Measurements from ENCODE around the gene LTBP3. TPM values are rescaled to one million over a fixed set of nuclear protein-coding genes. Genes with fewer than 3 reads are reported as not detected.

The LTBP3 gene
- total and polyA plus RNA-seq, 4 donors = 8.8 to 46.2 (median 17.0) TPM

DNA sequence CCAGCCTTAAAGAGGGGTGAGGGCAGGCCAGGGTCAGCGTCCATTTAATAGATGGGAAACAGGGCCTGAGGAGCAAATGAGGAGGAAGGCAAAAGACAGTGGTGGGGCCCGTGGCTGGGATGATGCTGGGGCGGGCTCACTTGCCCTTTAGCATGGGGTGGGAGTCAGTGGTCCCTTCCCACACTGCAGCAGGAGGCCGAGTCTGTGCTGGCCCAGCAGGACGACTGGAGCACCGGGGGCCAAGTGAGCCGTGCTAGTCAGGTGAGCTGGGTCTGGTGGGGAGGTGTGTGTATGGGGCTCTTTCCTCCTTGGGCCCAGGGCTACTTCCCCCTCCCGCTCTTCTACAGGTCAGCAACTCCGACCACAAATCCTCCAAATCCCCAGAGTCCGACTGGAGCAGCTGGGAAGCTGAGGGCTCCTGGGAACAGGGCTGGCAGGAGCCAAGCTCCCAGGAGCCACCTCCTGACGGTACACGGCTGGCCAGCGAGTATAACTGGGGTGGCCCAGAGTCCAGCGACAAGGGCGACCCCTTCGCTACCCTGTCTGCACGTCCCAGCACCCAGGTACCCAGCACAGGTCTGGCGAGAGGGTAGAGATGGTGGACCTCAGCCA lies 20.4 kb downstream of the LTBP3 start:
- WGBS = 85% methylated on average over 18 of the region's 18 CpGs
- Histone ChIP-seq H3K9me3 (ENCODE audit: control insufficient read depth in 4 of 4, low read length in 3 of 4) (no peaks in the 10 kb centered on the region), H3K9ac (ENCODE audit: low read depth in 1 of 2, low read length in 2 of 2) (no peak overlapping the region), H3K4me1 (ENCODE audit: control insufficient read depth in 4 of 4, insufficient read depth in 4 of 4, low read length in 3 of 4) (peaks cover 7 to 25% (median 18%) of the 10 kb centered on the region in 4 donors), H3K27me3 (ENCODE audit: control insufficient read depth in 4 of 4, insufficient read depth in 4 of 4, low read length in 3 of 4) (no peaks in the 10 kb centered on the region), H3K4me3 (ENCODE audit: low read depth in 1 of 3, low read length in 3 of 3) (no peak overlapping the region), H3K36me3 (ENCODE audit: control insufficient read depth in 4 of 4, insufficient read depth in 3 of 4, low read depth in 1 of 4, low read length in 3 of 4) (peaks cover 3 to 28% (median 19%) of the 10 kb centered on the region in 4 donors), H3K27ac (ENCODE audit: low read depth in 1 of 2, low read length in 2 of 2) (no peak overlapping the region)
- no peak for TF ChIP-seq FOXA1 (IDR thresholded peaks at IDR 0.05)
- no peak for DNase-seq (ENCODE audit: low spot score)

DNA sequence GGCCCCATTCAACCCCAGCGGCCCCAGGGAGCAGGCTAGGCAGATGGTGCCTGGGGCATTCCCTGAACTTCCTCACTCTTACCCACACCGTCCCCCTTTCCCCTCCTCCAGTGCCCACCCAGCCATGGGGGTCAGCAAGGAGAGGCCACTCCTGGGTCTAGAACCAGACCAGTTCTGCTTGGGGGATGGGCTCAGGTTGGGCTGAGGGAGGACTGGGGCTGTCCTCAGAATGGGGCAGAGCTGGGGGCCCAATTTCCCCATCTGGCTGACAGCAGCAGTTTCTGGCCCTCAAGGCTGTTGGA lies 20.9 kb downstream of the LTBP3 start:
- H3K27me3 ChIP-seq (ENCODE audit: control insufficient read depth in 4 of 4, insufficient read depth in 4 of 4, low read length in 3 of 4) = no peaks in the 10 kb centered on the region
- H3K27ac ChIP-seq (ENCODE audit: low read depth in 1 of 2, low read length in 2 of 2) = no peak overlapping the region
- no peak for TF ChIP-seq EGR1 (IDR thresholded peaks at IDR 0.05; ENCODE audit: low read depth in 2 of 2)
- no peak for DNase-seq (ENCODE audit: low spot score)
- 93% methylated on average over 2 of the region's 2 CpGs for WGBS
- no peaks in the 10 kb centered on the region for H3K9me3 ChIP-seq (ENCODE audit: control insufficient read depth in 4 of 4, low read length in 3 of 4)
- H3K4me3 ChIP-seq (ENCODE audit: low read depth in 1 of 3, low read length in 3 of 3) = no peak overlapping the region
- H3K4me1 ChIP-seq (ENCODE audit: control insufficient read depth in 4 of 4, insufficient read depth in 4 of 4, low read length in 3 of 4) = peaks cover 7 to 30% (median 19%) of the 10 kb centered on the region in 4 donors
- no peak overlapping the region for H3K9ac ChIP-seq (ENCODE audit: low read depth in 1 of 2, low read length in 2 of 2)
- H3K36me3 ChIP-seq (ENCODE audit: control insufficient read depth in 4 of 4, insufficient read depth in 3 of 4, low read depth in 1 of 4, low read length in 3 of 4) = peaks cover 3 to 28% (median 20%) of the 10 kb centered on the region in 4 donors

GRCh38 chr11:65536412-65537295 lies 21.5 kb downstream of the LTBP3 start:
- H3K27ac ChIP-seq (ENCODE audit: low read depth in 1 of 2, low read length in 2 of 2) = no peak overlapping the region
- WGBS = 94% methylated on average over 12 of the region's 12 CpGs
- H3K4me1 ChIP-seq (ENCODE audit: control insufficient read depth in 4 of 4, insufficient read depth in 4 of 4, low read length in 3 of 4) = peaks cover 10 to 31% (median 20%) of the 10 kb centered on the region in 4 donors
- TF ChIP-seq ATF3 (IDR thresholded peaks at IDR 0.05) (no peak), EGR1 (IDR thresholded peaks at IDR 0.05; ENCODE audit: low read depth in 2 of 2) (no peak), MAX (IDR thresholded peaks at IDR 0.05) (no peak), GABPA (IDR thresholded peaks at IDR 0.05 in 1 of 2, conservative IDR thresholded peaks at IDR 0.05 in 1 of 2) (no peak), YY1 (IDR thresholded peaks at IDR 0.05) (no peak), HNF4G (IDR thresholded peaks at IDR 0.05) (no peak), REST (IDR thresholded peaks at IDR 0.05) (no peak), NR2F2 (IDR thresholded peaks at IDR 0.05) (no peak), RAD21 (IDR thresholded peaks at IDR 0.05) (no peak), HNF4A (conservative IDR thresholded peaks at IDR 0.05) (no peak), FOXA1 (IDR thresholded peaks at IDR 0.05) (no peak)
- TF ChIP-seq, protein P1, sequence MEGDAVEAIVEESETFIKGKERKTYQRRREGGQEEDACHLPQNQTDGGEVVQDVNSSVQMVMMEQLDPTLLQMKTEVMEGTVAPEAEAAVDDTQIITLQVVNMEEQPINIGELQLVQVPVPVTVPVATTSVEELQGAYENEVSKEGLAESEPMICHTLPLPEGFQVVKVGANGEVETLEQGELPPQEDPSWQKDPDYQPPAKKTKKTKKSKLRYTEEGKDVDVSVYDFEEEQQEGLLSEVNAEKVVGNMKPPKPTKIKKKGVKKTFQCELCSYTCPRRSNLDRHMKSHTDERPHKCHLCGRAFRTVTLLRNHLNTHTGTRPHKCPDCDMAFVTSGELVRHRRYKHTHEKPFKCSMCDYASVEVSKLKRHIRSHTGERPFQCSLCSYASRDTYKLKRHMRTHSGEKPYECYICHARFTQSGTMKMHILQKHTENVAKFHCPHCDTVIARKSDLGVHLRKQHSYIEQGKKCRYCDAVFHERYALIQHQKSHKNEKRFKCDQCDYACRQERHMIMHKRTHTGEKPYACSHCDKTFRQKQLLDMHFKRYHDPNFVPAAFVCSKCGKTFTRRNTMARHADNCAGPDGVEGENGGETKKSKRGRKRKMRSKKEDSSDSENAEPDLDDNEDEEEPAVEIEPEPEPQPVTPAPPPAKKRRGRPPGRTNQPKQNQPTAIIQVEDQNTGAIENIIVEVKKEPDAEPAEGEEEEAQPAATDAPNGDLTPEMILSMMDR (IDR thresholded peaks at IDR 0.05; ENCODE audit: low read depth, low read length, missing input control) = no peak
- DNase-seq (ENCODE audit: low spot score) = no peak
- no peak overlapping the region for H3K9ac ChIP-seq (ENCODE audit: low read depth in 1 of 2, low read length in 2 of 2)
- no peaks in the 10 kb centered on the region for H3K9me3 ChIP-seq (ENCODE audit: control insufficient read depth in 4 of 4, low read length in 3 of 4)
- H3K4me3 ChIP-seq (ENCODE audit: low read depth in 1 of 3, low read length in 3 of 3) = no peak overlapping the region
- H3K27me3 ChIP-seq (ENCODE audit: control insufficient read depth in 4 of 4, insufficient read depth in 4 of 4, low read length in 3 of 4) = no peaks in the 10 kb centered on the region
- H3K36me3 ChIP-seq (ENCODE audit: control insufficient read depth in 4 of 4, insufficient read depth in 3 of 4, low read depth in 1 of 4, low read length in 3 of 4) = peaks cover 5 to 28% (median 20%) of the 10 kb centered on the region in 4 donors

Measured in liver (tissue), 9 donors.